PC-9 (cell line): ENCODE results near the gene SYNE1.

Source experiments
- EZH2 ChIP-seq: fragments of 200-600 bp; sonication (generic); IDR thresholded peaks from 2 replicates; pipeline ENCODE4 v1.8.0; 2017; ENCODE audit warnings: antibody characterized with exemption, low read depth
- TF ChIP-seq, protein P1 (sequence below): fragments of 200-600 bp; sonication (generic); conservative IDR thresholded peaks from 2 replicates; pipeline ENCODE4 v1.6.1; 2017; ENCODE audit warnings: mixed run types, antibody characterized with exemption, mild to moderate bottlenecking, moderate library complexity

DNA sequence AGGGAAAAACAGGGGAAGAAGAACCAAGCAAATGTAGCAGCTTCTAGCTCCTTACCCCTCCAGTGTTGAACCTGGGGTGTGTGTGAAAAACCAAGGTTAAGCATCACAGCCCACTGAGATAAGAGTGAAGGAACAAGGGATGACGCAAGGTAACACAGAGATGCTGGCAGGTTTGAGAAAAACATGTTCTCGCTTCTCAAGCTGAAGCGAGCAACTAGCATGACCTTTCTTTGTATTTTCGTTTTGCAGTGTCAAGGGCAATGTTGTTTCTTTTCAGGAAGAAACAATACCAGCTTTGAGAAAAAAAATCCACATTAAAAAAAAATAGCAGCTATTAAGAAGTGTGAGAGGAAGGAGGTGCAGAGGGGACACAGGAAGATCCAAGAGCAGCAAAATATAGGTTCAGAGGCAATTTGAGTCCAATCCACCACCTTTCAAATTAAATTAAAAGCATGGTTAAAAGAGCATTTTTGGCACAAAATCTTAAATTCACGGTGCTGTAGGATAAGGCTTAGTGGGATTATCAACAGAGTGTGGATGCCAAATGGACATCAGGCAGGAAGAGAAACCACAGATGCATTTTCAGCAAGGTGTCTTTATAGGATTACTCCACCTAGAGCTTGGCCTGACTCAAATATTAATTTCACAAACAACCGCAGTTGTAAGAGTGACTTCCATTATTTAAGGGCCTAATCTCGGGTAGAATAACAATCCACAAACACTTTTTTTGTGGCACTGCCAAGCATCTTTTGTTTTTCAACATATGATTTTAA lies 70.9 kb downstream of the SYNE1 start:
- TF ChIP-seq, protein P1, sequence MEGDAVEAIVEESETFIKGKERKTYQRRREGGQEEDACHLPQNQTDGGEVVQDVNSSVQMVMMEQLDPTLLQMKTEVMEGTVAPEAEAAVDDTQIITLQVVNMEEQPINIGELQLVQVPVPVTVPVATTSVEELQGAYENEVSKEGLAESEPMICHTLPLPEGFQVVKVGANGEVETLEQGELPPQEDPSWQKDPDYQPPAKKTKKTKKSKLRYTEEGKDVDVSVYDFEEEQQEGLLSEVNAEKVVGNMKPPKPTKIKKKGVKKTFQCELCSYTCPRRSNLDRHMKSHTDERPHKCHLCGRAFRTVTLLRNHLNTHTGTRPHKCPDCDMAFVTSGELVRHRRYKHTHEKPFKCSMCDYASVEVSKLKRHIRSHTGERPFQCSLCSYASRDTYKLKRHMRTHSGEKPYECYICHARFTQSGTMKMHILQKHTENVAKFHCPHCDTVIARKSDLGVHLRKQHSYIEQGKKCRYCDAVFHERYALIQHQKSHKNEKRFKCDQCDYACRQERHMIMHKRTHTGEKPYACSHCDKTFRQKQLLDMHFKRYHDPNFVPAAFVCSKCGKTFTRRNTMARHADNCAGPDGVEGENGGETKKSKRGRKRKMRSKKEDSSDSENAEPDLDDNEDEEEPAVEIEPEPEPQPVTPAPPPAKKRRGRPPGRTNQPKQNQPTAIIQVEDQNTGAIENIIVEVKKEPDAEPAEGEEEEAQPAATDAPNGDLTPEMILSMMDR, result no peak
- TF ChIP-seq EZH2, result no peak
